VCaP (cell line): ENCODE results near the gene AXIN1.

ENCODE experiments used
- H3K27ac ChIP-seq: fragments of 450-650 bp; 2 replicates; pipeline ENCODE4 v1.5.1; 2017
- TF ChIP-seq, protein P1 (sequence below): fragments of 450-650 bp; conservative IDR thresholded peaks from 2 replicates; pipeline ENCODE4 v1.5.1; 2017; ENCODE audit warnings: mild to moderate bottlenecking, moderate library complexity

The AXIN1 gene

DNA sequence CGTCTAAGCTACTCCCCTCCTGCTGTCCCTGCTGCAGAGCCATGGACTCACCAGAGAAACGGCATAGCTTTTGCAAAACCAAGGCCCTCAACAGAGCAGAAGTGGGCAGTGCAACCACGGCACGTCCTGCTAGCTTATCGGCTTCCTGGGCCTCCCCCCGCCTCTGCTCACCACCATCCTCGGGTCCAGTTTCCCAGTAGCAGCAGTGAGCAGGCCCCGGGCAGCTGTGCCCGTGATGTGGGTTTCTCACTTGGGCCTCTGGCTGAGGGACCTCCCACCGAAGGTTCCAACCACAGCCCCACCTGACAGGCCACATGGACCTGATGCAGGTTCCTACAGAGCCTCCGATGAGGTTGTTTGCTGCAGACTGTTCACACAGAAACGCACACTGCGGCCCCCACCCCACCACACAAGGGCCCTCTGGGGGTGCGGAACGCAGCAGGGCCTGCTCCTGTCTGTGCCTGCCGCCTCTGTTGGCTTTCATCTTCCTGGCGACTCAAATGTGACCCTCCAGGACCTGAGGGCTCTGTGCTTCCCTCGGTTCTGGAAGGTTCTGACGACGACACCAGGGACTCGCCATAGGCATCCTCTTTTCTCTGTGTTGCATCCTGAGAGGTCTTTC is 44.7 kb downstream of the AXIN1 start:
- TF ChIP-seq, protein P1, sequence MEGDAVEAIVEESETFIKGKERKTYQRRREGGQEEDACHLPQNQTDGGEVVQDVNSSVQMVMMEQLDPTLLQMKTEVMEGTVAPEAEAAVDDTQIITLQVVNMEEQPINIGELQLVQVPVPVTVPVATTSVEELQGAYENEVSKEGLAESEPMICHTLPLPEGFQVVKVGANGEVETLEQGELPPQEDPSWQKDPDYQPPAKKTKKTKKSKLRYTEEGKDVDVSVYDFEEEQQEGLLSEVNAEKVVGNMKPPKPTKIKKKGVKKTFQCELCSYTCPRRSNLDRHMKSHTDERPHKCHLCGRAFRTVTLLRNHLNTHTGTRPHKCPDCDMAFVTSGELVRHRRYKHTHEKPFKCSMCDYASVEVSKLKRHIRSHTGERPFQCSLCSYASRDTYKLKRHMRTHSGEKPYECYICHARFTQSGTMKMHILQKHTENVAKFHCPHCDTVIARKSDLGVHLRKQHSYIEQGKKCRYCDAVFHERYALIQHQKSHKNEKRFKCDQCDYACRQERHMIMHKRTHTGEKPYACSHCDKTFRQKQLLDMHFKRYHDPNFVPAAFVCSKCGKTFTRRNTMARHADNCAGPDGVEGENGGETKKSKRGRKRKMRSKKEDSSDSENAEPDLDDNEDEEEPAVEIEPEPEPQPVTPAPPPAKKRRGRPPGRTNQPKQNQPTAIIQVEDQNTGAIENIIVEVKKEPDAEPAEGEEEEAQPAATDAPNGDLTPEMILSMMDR: no peak
- H3K27ac ChIP-seq: no peak overlapping the region

DNA sequence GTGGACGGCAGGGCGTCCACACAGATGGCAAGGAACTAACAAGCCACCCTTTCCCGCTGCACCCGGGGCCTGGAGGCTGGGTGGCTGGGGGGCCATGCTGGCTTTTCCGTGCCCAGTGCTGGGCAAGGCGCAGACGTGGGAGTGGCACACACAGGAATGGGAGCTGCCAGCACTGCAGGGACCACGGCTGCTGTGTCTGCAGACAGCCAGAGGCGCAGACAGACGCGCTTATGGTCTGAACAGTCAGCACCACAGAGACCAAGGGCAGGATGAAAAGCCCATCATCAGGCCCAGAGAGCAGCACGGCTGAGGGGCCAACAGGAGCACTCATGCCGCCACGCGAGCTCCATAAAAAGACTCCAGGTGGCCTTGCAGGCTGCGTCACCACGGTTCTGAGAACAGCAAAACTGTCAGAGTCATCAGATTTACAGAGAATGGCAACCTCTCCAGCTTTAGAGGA is 45.6 kb downstream of the AXIN1 start:
- TF ChIP-seq, protein P1: no peak
- H3K27ac ChIP-seq: no peak overlapping the region

DNA sequence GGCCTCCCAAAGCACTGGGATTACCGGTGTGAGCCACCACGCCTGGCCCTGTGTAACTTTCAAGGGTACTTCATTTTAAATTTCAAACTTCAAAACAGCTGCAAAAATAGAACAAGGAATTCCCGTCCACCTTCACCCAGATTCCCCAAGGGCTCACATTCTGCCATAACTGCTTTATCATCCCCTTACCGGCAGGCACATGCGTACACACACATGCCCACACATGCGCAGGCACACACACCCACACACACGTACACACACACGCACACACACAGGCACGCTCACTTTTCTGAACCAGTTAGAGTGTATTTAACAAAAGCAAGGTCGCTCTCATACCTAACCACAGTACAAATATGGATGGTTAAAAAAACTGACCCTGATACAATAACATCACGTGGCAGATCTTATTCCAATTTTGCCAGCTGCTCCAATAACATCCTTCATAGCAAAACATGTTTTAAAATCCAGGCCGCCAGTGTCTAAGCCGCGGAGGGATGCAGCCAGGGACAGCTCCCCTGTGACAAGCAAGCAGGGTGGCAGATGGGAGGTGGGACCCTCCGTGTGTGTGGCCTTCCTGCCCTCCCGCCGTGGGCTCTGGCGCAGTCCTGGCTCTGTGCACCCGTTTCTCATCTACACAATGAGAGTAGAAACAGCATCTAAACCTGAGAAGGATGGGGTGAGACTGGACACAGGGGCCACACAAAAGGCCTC is 46.5 kb downstream of the AXIN1 start:
- H3K27ac ChIP-seq: no peak overlapping the region
- TF ChIP-seq, protein P1: no peak

DNA sequence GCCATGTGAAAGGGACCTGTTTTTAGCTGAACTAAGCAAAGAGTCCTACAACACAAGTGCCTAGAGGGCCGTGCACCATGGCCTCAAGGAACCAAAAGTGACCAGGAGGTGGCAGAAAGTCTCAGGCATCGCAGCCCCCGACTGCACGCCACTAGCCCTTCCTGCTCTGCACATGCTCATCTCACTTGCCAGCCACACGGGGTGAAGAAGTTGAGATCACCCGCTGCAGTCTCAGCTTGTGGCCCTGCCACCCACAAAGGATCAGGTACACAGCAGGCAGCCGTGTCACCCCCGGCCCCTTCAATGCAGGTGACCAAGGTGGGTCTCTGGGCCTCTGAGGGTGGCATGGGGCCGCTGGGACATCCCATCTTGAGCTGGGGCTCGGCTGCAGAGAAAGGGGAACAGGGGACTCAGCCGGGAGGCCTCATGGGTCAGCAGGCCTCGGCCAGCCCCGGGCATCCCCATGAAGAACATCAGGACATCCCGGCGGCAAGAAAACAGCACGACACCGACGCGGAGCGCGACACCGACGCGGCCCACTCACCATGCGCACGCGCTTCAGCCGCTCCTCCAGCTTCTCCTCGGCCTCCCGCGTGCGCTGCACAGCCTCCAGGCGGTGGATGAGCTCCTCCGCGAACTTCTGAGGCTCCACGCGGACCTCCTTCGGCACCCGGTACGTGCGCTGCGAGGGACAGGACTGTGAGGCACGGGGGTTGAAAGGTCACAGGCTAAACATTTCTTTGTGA is 48.6 kb downstream of the AXIN1 start:
- H3K27ac ChIP-seq: no peak overlapping the region
- TF ChIP-seq, protein P1: no peak

DNA sequence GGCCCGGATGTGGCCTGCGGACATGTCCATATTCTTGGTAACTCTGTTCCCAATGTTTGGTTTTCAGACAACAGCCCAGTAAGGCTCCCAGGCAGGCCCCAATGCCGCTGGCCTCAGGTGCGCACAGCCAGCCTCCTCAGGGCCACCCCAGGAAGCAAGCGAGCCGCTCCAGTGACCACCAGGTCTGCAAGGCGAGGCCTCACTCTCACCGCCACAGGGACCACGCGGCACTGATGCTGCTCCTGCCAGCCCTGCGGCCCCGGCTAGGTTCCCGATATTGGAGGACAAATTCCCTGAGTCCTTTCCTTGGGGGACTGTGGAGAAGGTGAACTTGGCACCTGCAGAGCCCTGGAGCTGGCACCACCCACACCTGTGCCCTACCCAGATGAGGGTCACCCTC is 50.6 kb downstream of the AXIN1 start:
- H3K27ac ChIP-seq: no peak overlapping the region
- TF ChIP-seq, protein P1: no peak

DNA sequence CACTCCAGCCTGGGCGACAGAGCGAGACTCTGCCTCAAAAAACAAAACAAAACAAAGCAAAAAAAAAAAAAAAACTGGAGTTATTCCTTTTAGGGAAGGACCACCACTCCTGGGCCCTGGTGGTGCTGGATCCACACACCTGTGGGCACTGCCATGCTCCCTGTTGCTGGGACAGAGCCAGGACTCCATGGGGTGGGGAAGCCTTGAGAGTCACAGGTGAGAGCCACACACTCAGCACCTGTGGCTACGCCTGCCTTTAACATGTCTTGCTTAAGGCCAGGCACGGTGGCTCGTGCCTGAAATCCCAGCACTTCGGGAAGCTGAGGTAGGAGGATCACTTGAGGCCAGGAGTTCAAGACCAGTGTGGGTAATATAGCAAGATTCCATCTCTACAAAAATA is 51.3 kb downstream of the AXIN1 start:
- TF ChIP-seq, protein P1: no peak

DNA sequence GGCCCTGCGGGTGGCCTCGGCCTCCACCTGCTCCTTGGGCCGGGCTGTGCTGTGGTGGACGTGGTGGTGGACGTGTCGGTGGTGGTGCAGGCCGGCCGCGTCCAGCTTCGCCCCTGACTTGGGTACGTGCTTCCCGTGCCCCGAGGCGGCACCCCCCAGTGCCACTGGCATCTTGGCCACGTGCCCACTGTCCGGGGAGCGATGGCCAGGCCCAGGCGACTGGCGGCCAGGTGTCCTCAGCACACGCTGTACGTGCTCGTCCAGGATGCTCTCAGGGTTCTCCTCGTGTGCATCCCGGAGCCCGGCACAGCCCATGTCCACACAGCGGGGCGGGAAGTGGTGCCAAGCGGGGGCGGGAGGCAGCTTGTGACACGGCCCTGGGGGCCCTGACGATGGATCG is 54.7 kb downstream of the AXIN1 start:
- H3K27ac ChIP-seq: no peak overlapping the region
- TF ChIP-seq, protein P1: no peak

More for the DNA sequence above, 51.3 kb downstream of the AXIN1 start:
- H3K27ac ChIP-seq: no peak overlapping the region
